H1 (cell line): ENCODE measurements around the gene UPK2. TPM values are rescaled to one million over a fixed set of nuclear protein-coding genes. Genes with fewer than 3 reads are reported as not detected.

Source experiments
- CHD1 ChIP-seq: IDR thresholded peaks from 2 replicates; pipeline ENCODE4 v1.6.1; 2012; ENCODE audit warnings: low read depth, low read length, improper control_type of control experiment
- CHD7 ChIP-seq: fragments of 300-600 bp; sonication (generic); IDR thresholded peaks from 2 replicates; pipeline ENCODE4 v1.7.1; 2012; ENCODE audit warnings: low read length, moderate library complexity, mild to moderate bottlenecking, inconsistent platforms; ENCODE audit not compliant: insufficient replicate concordance
- JUN ChIP-seq: IDR thresholded peaks from 2 replicates; pipeline ENCODE4 v1.6.1; 2011; ENCODE audit warnings: low read depth, mild to moderate bottlenecking, improper control_type of control experiment, low read length
- SRF ChIP-seq: IDR thresholded peaks from 2 replicates; pipeline ENCODE4 v1.6.1; 2011; ENCODE audit warnings: mild to moderate bottlenecking, low read depth, low read length, moderate library complexity
- YY1 ChIP-seq: IDR thresholded peaks from 2 replicates; pipeline ENCODE4 v1.6.1; 2011; ENCODE audit warnings: low read depth, mild to moderate bottlenecking, low read length
- polyA plus RNA-seq, 7 experiments: library from polyadenylated mRNA; depleted of rRNA in 3 of 7; stranded (reverse) in 5 of 7; unstranded in 2 of 7; fragments of >200 nt in 5 of 7; fragments of 200-250 nt in 2 of 7; gene quantifications; 1 replicate in 5 of 7; 2 replicates in 1 of 7; 4 replicates in 1 of 7; pipeline versions ENCODE4 v1.2.1 to v1.2.3, GENCODE V29; 2011 to 2013; ENCODE audit warnings: missing spikeins in 2 of 7, mixed read lengths in 2 of 7
- total RNA-seq: library from RNA; stranded (reverse); fragmentation: NEBNext Ultra II Directional; extraction: Animal tissue kit (Norgen Biotek cat#: 25700); gene quantifications from 2 replicates; pipeline ENCODE4 v1.2.1, GENCODE V29; 2021

UPK2 gene
- total and polyA plus RNA-seq, 2 of the 8 experiments (the other 6 are each of a cell fraction or from before 2014, with no cell fraction given), result 0.76 TPM; not detected in 1

DNA sequence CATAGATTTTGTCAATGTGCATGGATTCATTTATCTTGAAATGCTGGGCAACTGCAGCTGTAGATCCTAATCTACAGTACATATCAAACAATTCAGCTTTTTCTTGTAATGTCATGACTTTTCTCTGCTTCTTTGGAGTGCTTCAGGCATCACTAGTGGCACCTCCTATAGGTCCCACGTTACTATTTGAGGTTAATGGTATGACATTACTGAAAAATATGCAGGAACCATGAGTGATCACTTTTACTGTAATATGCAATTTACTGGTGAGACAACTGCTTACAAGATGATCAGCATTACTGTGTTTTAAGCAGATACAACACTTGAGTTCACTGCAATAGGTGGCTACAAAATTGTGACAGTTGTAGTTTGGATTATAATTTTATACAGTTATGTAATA lies 44.8 kb downstream of the UPK2 start (continued):
- TF ChIP-seq CHD7, result no peak
- no peak for TF ChIP-seq JUN
- TF ChIP-seq YY1, result no peak
- no peak for TF ChIP-seq CHD1
- TF ChIP-seq SRF, result no peak
- TF ChIP-seq, all 59 proteins: peak for 0
